DOHH2 (cell line): ENCODE data around the gene SKOR1.

Source experiments
- H3F3A ChIP-seq: fragments of 200-600 bp; sonication (generic), shearing (Covaris generic); 2 replicates; pipeline ENCODE4 v1.6.0; 2016; ENCODE audit warnings: antibody characterized with exemption, mild to moderate bottlenecking; ENCODE audit not compliant: control insufficient read depth, insufficient read depth
- H3K27ac ChIP-seq: fragments of 200-600 bp; sonication (generic); 2 replicates; pipeline ENCODE4 v1.5.1; 2014; ENCODE audit warnings: low read depth, mild to moderate bottlenecking, low read length, moderate library complexity
- H3K27me3 ChIP-seq: fragments of 200-600 bp; sonication (generic); 2 replicates; pipeline ENCODE4 v1.6.1; 2014; ENCODE audit warnings: mild to moderate bottlenecking, low read length, mixed read lengths; ENCODE audit not compliant: control insufficient read depth
- H3K36me3 ChIP-seq: fragments of 200-600 bp; sonication (generic); 2 replicates; pipeline ENCODE4 v1.6.1; 2014; ENCODE audit warnings: mild to moderate bottlenecking, low read length, moderate library complexity, mixed read lengths; ENCODE audit not compliant: control insufficient read depth
- H3K4me1 ChIP-seq: fragments of 200-600 bp; sonication (generic); 2 replicates; pipeline ENCODE4 v1.6.1; 2014; ENCODE audit warnings: mild to moderate bottlenecking, low read length, mixed read lengths; ENCODE audit not compliant: control insufficient read depth
- H3K4me2 ChIP-seq: fragments of 200-600 bp; sonication (generic); 2 replicates; pipeline ENCODE4 v1.6.0; 2014; ENCODE audit warnings: mild to moderate bottlenecking, low read length, moderate library complexity
- H3K4me3 ChIP-seq: fragments of 200-600 bp; sonication (generic); 2 replicates; pipeline ENCODE4 v1.5.1; 2014; ENCODE audit warnings: mild to moderate bottlenecking, low read length, mixed read lengths
- H3K79me2 ChIP-seq: fragments of 200-600 bp; sonication (generic); 2 replicates; pipeline ENCODE4 v1.6.1; 2014; ENCODE audit warnings: mild to moderate bottlenecking, low read length, mixed read lengths; ENCODE audit not compliant: control insufficient read depth
- H3K9me2 ChIP-seq: fragments of 200-600 bp; sonication (generic); replicated peaks from 2 replicates; pipeline ENCODE4 v1.6.1; 2014; ENCODE audit warnings: mild to moderate bottlenecking, low read length, mixed read lengths; ENCODE audit not compliant: control insufficient read depth
- H3K9me3 ChIP-seq: fragments of 200-600 bp; sonication (generic); 2 replicates; pipeline ENCODE4 v1.6.1; 2014; ENCODE audit warnings: antibody characterized with exemption, low read length, mixed read lengths; ENCODE audit not compliant: control insufficient read depth, insufficient read depth
- H4K20me1 ChIP-seq: fragments of 200-600 bp; sonication (generic); 2 replicates; pipeline ENCODE4 v1.6.0; 2014; ENCODE audit warnings: low read depth, mild to moderate bottlenecking, antibody characterized with exemption, low read length, moderate library complexity; ENCODE audit not compliant: control insufficient read depth, insufficient read depth
- CTCF ChIP-seq: fragments of 200-600 bp; sonication (generic); IDR thresholded peaks from one replicate; pipeline ENCODE4 v1.5.1; 2014; ENCODE audit warnings: antibody characterized with exemption, mild to moderate bottlenecking, low read depth, low read length; ENCODE audit not compliant: poor library complexity, severe bottlenecking
- EZH2phosphoT487 ChIP-seq: fragments of 200-600 bp; sonication (generic); IDR thresholded peaks from 2 replicates; pipeline ENCODE4 v1.6.1; 2017; ENCODE audit warnings: borderline replicate concordance, mild to moderate bottlenecking, antibody characterized with exemption, low read length, moderate library complexity, mixed read lengths

The SKOR1 gene

DNA sequence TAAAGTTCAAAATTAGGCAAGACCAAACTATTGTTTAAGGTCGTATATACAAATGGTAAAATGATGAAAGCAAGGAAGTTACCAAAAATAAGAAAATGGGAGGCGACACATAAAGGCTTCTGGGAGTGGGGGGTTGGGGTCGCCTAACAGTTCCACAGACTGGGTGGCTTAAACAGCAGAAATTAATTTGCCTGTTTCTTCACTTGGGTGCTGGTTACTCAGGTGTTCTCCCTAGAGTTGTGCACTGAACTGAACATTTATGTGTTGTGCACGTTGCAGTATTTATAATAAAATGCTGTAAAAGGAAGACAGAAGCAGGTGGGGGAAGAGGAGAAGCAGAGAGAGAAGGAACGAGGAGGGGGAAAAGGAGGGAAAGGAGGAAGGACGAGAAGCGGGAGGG is 25.0 kb downstream of the SKOR1 start:
- Histone ChIP-seq H3K4me1 (peaks cover 71% of the 10 kb centered on the region), H3K4me3 (peak overlapping the region; percentile 42), H3K9me3 (peaks cover 4% of the 10 kb centered on the region; the same call in 1 of the 2 replicates), H3K79me2 (no peaks in the 10 kb centered on the region), H3K4me2 (peak overlapping the region; percentile 56), H3K9me2 (no peaks in the 10 kb centered on the region), H4K20me1 (no peaks in the 10 kb centered on the region), H3F3A (peaks cover 8% of the 10 kb centered on the region; the same call in 1 of the 2 replicates), H3K27ac (peak overlapping the region; percentile 48), H3K36me3 (no peaks in the 10 kb centered on the region), H3K27me3 (no peaks in the 10 kb centered on the region)
- TF ChIP-seq CTCF = no peak
- TF ChIP-seq EZH2phosphoT487 = no peak

GRCh38 chr15:67850994-67851571 is 25.8 kb downstream of the SKOR1 start:
- Histone ChIP-seq H4K20me1 (no peaks in the 10 kb centered on the region), H3K9me3 (peaks cover 4% of the 10 kb centered on the region; the same call in 1 of the 2 replicates), H3F3A (peaks cover 9% of the 10 kb centered on the region; the same call in 1 of the 2 replicates), H3K27me3 (no peaks in the 10 kb centered on the region), H3K36me3 (no peaks in the 10 kb centered on the region), H3K9me2 (no peaks in the 10 kb centered on the region), H3K79me2 (no peaks in the 10 kb centered on the region), H3K27ac (peak overlapping the region; percentile 48), H3K4me1 (peaks cover 76% of the 10 kb centered on the region), H3K4me2 (peak overlapping the region; percentile 56), H3K4me3 (peak overlapping the region; percentile 42)
- TF ChIP-seq CTCF (no peak), EZH2phosphoT487 (no peak)

DNA sequence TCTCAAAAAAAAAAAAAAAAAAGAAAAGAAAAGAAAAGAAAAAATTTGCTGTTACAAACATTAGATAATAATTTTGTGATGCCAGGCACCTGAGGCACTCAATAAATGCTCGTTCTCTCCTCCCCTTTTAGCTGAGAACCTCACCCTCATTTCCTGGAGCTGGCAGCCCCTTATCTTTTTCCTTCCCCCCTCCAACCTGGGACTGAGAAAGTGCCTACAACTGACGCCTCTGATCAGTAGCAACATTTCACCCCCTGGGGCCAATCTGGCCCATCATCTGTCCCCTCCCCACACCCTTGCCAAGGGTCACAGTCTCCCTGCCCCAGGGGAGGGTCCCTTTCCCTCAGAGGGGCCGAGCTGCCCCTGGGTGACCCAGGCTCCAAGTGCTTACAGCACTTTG is 27.1 kb downstream of the SKOR1 start:
- no peaks in the 10 kb centered on the region for H3K27me3 ChIP-seq

More for the DNA sequence above, 27.1 kb downstream of the SKOR1 start:
- Histone ChIP-seq H3K4me1 (peaks cover 76% of the 10 kb centered on the region), H3K4me2 (peak overlapping the region; percentile 62), H3F3A (peaks cover 10% of the 10 kb centered on the region; the same call in 1 of the 2 replicates), H4K20me1 (no peaks in the 10 kb centered on the region), H3K27ac (peak overlapping the region; percentile 38), H3K79me2 (no peaks in the 10 kb centered on the region), H3K9me3 (peaks cover 4% of the 10 kb centered on the region; the same call in 1 of the 2 replicates), H3K9me2 (no peaks in the 10 kb centered on the region), H3K36me3 (no peaks in the 10 kb centered on the region), H3K4me3 (peak overlapping the region; percentile 36)
- no peak for TF ChIP-seq EZH2phosphoT487
- no peak for TF ChIP-seq CTCF
